NCI-H128 (cell line): ENCODE data around the gene TEKT3.

Source experiments
- DNase-seq: peaks from one replicate; lab custom pipeline; 2025; ENCODE audit not compliant: unreplicated experiment; lab: John Stamatoyannopoulos, UW

Gene TEKT3

GRCh38 chr17:15266325-15267125 lies 74.9 kb downstream of the TEKT3 start:
- DNase-seq: no peak

DNA sequence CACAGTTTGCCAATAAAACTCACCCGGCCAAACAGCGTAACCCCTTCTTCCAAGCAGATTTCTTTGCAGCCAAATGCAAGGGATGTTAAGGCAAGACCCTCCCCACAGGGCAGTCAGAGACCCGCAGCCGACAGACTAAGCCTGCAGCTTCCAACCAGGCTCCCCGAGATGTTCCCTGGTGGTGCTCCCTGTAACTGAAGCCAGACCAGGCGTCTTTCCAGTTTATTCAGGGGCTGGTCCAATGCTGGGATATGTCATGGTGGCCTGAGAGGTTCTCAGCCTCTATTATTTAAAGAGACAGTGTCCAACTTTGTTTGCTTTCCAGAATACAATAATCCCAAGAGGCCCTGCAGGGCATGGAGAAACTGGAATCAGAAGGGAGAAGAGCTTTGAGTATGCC lies 76.3 kb downstream of the TEKT3 start, which contains the start of gene PMP22:
PMP22 (minus strand) TSS at position 196 of the 400 bp plus-strand sequence. CDS start 4,599 bp downstream, outside the sequence.
- no peak for DNase-seq

GRCh38 chr17:15264542-15264941 lies 76.9 kb downstream of the TEKT3 start:
- DNase-seq: no peak

DNA sequence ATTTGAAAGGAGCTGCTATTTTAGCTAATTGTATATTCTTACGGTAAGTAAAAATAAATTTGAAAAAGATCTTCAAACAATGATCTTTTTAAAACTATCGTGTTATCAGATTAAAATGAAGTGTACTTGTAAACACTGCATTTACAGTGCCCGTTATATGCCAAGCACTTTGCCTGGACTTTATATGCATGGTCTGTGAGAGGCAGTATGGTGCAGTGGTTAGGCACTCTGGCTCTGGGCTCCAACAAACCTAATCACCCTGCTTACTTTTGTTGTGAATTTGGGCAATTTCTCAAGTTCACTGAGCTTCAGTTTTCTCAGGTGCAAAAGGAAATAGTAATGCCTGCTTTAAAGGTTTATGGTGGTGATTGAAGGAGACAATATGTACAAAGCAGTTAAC lies 77.7 kb downstream of the TEKT3 start:
- no peak for DNase-seq

GRCh38 chr17:15263206-15263579 lies 78.2 kb downstream of the TEKT3 start:
- DNase-seq: no peak

DNA sequence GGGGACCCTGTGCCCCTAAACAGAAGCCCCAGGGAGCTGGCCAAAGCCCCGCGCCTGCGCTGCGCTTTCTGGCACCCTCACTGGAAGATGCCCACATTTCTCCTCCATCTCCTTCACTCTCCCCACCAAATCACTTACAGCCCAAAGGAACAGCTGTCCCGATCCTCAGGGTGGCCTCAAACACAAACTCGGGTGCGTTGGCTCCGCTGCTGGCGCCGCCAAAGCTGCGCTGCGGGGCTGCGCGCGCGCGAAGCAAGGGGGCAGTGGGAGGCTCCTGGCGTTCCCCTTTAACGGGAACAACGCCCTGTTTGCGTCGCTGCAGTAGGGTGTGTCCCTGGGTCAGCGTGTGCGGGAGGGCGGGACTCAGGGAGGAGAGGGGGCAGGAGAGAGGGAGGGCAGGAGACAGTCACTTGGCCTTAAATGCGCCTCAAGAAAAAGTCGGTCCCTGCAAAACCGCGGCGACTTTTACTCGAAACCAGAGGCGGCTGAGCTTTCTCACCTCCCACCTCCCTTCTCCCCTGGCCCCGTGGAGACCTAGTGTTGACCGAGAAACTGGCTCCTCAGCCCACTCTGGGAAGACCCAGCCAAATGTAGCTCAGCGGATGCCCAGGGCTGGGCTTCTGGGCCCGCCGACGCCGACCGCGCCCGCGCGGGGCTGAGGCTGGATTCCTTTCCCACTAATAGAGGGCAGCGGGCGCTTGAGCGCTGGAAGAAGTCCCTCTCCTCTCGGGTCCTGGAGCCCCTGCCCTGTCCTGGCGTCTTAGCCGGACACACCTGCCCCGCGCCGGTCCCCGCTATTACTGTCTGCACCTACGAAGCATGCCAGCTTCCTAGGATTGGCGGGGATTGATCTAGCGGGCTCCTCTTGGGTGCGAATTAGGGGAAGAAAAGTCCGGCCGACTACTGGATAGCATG lies 78.8 kb downstream of the TEKT3 start:
- DNase-seq: no peak

DNA sequence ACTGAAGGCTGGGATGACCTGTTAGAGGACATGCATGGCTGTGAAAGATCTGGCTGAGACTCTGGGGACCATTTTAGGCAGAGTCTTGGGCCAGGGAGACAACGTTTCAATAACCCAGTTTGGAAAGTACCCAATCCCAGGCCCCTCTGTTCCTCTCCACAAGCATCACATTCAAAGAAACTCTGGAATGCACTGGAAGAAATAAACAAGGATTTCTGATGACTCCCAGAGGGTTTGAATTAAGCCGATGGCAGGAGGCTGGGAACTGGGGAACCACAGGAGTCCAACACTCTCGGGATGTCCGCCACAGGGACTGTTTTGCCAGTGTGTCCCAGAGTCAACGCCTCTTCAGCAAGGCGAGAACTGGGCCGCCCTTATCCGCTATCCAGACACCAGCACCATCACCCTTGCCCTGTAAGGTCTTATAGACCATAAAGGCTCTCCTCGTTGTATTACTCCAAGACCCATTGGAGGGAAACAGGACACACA lies 79.6 kb downstream of the TEKT3 start:
- DNase-seq: no peak

DNA sequence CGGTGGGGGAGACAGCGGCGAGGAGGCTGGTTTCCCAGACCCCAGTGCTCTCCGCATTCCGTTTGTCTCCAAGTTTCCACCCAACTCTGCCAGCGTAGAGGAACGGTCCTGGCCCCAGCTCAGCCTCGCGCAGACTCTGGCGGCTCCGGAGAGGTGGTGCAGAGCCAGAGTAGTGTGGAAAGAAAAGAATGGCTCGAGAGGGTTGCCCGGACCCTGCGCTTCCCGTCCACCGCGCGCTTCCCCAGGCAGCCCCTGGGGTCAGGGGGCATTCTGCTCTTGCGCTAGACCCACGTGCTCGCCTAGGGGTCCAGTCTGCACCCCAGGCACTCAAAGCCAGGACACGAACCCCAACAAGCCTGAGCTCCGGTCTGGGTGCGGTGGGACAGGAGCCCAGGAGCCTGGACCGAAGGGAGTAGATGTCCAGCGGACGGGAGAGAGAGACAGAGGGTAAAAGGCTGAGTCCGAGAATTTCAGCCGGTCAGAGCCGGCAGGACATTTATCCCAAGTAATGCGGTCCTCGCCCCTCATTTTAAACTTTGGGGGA lies 80.1 kb downstream of the TEKT3 start:
- DNase-seq: no peak

- no peak for DNase-seq
Observed at GRCh38 chr17:15260376-15261257, 80.8 kb downstream of the TEKT3 start.

DNA sequence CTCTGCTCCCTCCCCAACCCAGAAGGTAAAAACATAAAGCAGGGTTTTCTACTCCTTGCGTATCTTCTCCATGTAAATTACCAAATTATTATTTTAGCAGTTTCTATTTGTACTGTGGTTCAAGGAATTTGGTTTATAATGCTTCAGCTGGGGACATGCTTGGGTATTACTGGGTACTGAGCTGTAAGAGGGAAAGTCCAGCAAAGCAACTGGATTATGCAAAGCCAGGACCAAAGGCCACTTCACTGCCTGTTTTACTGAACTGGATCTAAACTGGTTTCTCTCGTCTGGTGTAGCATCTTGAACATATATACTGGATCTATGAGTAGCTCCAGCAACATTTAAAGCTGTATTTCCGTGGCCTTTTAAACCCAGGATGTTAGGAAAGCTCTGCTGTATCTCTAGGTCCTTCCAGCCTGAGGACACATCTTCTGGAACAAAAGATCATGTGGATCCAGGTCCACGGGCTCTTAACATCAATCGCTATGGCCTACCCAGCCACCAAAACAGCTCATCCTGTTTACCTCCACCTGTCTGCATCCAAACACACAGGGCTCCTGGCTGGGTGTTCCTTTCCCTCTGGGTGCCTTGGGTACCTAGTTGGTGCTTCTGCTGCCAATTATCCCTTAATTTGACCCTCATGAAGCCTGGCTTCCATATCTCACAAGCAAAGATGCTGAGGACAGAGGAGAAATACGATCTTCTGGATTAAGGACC lies 83.4 kb downstream of the TEKT3 start:
- no peak for DNase-seq

- no peak for DNase-seq
Observed at GRCh38 chr17:15257258-15257788, 84.1 kb downstream of the TEKT3 start.

- DNase-seq: no peak
Observed at GRCh38 chr17:15256689-15257088, 84.7 kb downstream of the TEKT3 start.

DNA sequence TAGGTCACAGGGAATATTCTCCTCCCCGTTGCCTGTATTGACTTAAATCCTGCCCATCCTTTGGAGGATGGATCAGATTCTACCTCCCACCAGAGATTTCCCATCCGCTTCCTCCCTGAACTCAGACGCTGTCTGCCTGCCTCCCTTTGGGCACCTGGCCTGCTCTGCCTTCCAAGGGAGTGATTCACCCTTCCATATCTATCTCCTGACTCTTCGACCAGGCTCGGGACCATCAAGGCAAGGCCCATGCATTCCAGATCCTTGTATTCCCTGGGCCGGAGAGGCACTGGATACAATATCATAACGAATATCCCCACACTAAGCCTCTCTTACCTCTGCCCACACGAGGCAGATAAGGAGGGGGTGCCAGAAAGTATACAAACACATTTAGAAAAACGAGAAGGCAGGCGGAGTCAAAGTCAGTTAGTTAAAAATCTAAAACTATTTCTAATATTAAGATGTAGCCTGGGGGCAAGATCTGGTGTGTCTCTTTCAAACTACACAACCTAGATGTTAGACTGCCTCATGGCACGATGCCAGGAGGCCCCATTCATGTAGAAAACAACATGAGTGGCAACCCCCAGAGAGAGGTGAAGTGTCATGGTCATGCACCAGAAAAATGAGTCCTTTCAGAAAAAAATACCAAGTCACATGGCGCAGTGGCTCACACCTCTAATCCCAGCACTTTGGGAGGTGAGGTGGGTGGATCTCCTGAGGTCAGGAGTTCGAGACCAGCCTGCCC lies 85.5 kb downstream of the TEKT3 start:
- DNase-seq: no peak
